Measurements from ENCODE around the gene CTNND2. TPM values are rescaled to one million over a fixed set of nuclear protein-coding genes. Genes with fewer than 3 reads are reported as not detected.

The CTNND2 gene
- total RNA-seq, 1 donor from 2014 or later: 143 TPM

DNA sequence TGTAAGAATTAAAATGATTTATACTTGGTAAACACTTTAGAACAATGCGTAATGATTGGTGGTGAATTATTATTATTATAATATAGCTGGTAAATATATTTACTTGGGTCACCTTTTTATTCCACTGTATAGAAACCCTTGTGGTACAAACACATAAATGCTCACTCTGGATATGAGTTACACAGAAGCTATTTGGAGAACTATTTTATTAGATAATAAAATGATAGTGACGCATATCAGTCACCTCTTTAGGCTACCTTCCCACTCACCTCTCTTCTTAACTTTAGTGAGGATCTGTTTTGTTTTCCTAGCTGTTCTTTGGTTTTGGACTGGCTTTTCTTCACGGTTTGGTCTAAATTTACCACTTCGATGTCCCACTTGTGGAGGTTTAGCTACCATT lies 605.4 kb downstream of the CTNND2 start:
- H3K9me3 Mint-ChIP-seq (ENCODE audit: low read depth): peaks cover 3% of the 10 kb centered on the region
- TF ChIP-seq CTCF (IDR thresholded peaks at IDR 0.05; ENCODE audit: unreplicated experiment): no peak
- peaks cover 3% of the 10 kb centered on the region for H3K4me1 Mint-ChIP-seq (ENCODE audit: low read depth)
- H3K27ac Mint-ChIP-seq: no peak overlapping the region
- H3K27me3 Mint-ChIP-seq: no peaks in the 10 kb centered on the region
- no peak for DNase-seq (ENCODE audit: low spot score, unreplicated experiment)
- H3K36me3 Mint-ChIP-seq (ENCODE audit: insufficient read depth): peaks cover 4% of the 10 kb centered on the region
- no peak overlapping the region for H3K4me3 Mint-ChIP-seq (ENCODE audit: low read depth)

- Mint-ChIP-seq H3K4me3 (ENCODE audit: low read depth) (no peak overlapping the region), H3K36me3 (ENCODE audit: insufficient read depth) (peaks cover 7% of the 10 kb centered on the region), H3K9me3 (ENCODE audit: low read depth) (peaks cover 5% of the 10 kb centered on the region), H3K27ac (no peak overlapping the region), H3K4me1 (ENCODE audit: low read depth) (peaks cover 21% of the 10 kb centered on the region), H3K27me3 (peaks cover 24% of the 10 kb centered on the region)
- no peak for TF ChIP-seq CTCF (IDR thresholded peaks at IDR 0.05; ENCODE audit: unreplicated experiment)
- DNase-seq (ENCODE audit: low spot score, unreplicated experiment): no peak
These were observed 610.7 kb downstream of the CTNND2 start for GRCh38 chr5:11293523-11293922.

GRCh38 chr5:11292648-11293356 lies 611.4 kb downstream of the CTNND2 start:
- no peak for DNase-seq (ENCODE audit: low spot score, unreplicated experiment)
- peaks cover 7% of the 10 kb centered on the region for H3K36me3 Mint-ChIP-seq (ENCODE audit: insufficient read depth)
- H3K9me3 Mint-ChIP-seq (ENCODE audit: low read depth): peaks cover 5% of the 10 kb centered on the region
- peaks cover 24% of the 10 kb centered on the region for H3K27me3 Mint-ChIP-seq
- peak overlapping the region; percentile 5 for H3K4me3 Mint-ChIP-seq (ENCODE audit: low read depth)
- no peak overlapping the region for H3K27ac Mint-ChIP-seq
- H3K4me1 Mint-ChIP-seq (ENCODE audit: low read depth): peaks cover 21% of the 10 kb centered on the region
- TF ChIP-seq CTCF (IDR thresholded peaks at IDR 0.05; ENCODE audit: unreplicated experiment): no peak

DNA sequence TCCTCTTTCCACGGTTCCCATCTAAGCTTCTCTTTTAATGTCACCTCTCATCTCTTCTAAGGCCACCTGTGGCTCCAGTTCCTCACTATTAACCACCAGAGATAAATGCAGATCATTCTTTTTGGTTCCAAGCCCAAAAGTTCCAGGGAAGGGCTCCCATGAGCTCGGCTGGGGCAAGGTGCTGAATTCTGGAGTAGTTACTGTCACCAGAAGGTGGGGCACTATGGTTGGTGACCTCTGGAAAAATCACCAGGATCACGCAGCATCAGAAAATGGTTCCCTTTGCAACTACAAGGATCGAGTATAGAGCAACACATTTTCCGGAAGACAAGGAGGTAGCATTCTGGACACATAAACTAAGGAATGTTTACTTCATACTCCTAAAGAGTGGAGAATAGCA lies 614.5 kb downstream of the CTNND2 start:
- DNase-seq (ENCODE audit: low spot score, unreplicated experiment): no peak
- Mint-ChIP-seq H3K27ac (no peak overlapping the region), H3K9me3 (ENCODE audit: low read depth) (peaks cover 13% of the 10 kb centered on the region), H3K4me1 (ENCODE audit: low read depth) (peaks cover 21% of the 10 kb centered on the region), H3K36me3 (ENCODE audit: insufficient read depth) (peaks cover 9% of the 10 kb centered on the region), H3K4me3 (ENCODE audit: low read depth) (no peak overlapping the region), H3K27me3 (peaks cover 24% of the 10 kb centered on the region)
- TF ChIP-seq CTCF (IDR thresholded peaks at IDR 0.05; ENCODE audit: unreplicated experiment): no peak

DNA sequence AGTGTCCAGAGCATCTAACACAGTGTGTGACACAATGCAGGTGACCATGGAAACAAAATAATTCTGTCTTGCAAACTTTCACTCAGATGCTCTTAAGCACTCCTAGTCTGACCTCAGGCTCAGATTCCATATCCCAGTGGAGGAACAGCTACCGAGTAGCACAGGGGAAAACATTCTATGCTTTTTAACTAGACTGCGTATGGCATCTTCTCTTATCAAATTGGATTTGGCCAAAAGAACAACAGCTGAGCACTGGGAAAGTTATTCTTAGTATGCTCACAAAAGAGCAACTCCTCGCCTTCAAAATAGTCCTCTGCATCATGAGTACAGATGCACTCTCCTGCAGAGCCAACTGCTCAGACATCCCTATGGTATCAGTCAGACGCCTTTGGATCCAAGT lies 615.0 kb downstream of the CTNND2 start:
- peaks cover 17% of the 10 kb centered on the region for H3K9me3 Mint-ChIP-seq (ENCODE audit: low read depth)
- peaks cover 21% of the 10 kb centered on the region for H3K4me1 Mint-ChIP-seq (ENCODE audit: low read depth)
- DNase-seq (ENCODE audit: low spot score, unreplicated experiment): no peak
- no peak overlapping the region for H3K4me3 Mint-ChIP-seq (ENCODE audit: low read depth)
- H3K36me3 Mint-ChIP-seq (ENCODE audit: insufficient read depth): peaks cover 14% of the 10 kb centered on the region
- H3K27ac Mint-ChIP-seq: no peak overlapping the region
- TF ChIP-seq CTCF (IDR thresholded peaks at IDR 0.05; ENCODE audit: unreplicated experiment): no peak
- H3K27me3 Mint-ChIP-seq: peaks cover 24% of the 10 kb centered on the region

Data from progenitor cell of endocrine pancreas (in vitro differentiated cells).